ENCODE measurements around the gene RBMS1. TPM values are rescaled to one million over a fixed set of nuclear protein-coding genes. Genes with fewer than 3 reads are reported as not detected.

The RBMS1 gene
- total and polyA plus RNA-seq, 2 of the 4 experiments (the other 2 are of a cell fraction): 43.5 to 64.9 TPM

DNA sequence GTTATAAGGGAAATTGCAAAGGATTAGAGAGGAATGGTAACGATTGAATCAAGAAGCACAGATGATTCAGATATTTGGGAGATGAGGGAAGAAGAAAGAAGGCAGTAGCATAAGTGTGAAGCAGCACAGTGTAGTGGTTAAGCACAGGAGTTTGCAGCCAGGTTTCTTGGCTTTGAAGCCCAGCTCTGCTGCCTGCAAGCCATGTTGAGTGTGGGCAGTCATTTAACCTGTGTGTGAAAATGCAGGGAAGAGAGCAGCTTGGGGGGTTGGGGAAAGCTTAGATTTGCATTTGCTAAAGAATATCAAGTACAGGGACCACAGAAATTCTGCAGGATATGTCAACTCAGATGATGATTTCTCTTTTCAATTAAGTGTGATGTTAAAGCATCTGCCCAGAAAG is 21.5 kb upstream of the RBMS1 start:
- no peaks in the 10 kb centered on the region for H3K36me3 ChIP-seq (ENCODE audit: control insufficient read depth, insufficient read depth, low read length)
- H4K91ac ChIP-seq (ENCODE audit: insufficient read depth, low read depth, low read length): no peak overlapping the region
- H2AK9ac ChIP-seq (replicated peaks; ENCODE audit: low read depth, low read length, poor library complexity): peak overlapping the region; percentile 34
- DNase-seq: no peak
- no peak overlapping the region for H3K14ac ChIP-seq (replicated peaks; ENCODE audit: low read depth, low read length)
- no peak overlapping the region for H2BK5ac ChIP-seq (ENCODE audit: low read depth, low read length, poor library complexity, severe bottlenecking)
- H4K20me1 ChIP-seq (ENCODE audit: insufficient read depth, low read length): no peaks in the 10 kb centered on the region
- no peak overlapping the region; the same call in 1 of the 2 replicates for H2BK20ac ChIP-seq (ENCODE audit: low read depth, low read length)
- H3K56ac ChIP-seq (ENCODE audit: extremely low read depth, insufficient read depth, low read length): no peak overlapping the region
- no peak overlapping the region for H2AK5ac ChIP-seq (ENCODE audit: low read depth, low read length)
- H2AFZ ChIP-seq (replicated peaks; ENCODE audit: low read length, poor library complexity): no peak overlapping the region
- H3K9me3 ChIP-seq (ENCODE audit: control insufficient read depth, insufficient read depth, low read length): no peaks in the 10 kb centered on the region
- CTCF ChIA-PET: no interaction called here
- no peak overlapping the region for H3K18ac ChIP-seq (ENCODE audit: low read depth, low read length)
- H3K27ac ChIP-seq (ENCODE audit: insufficient read depth, low read length): no peak overlapping the region
- dilution Hi-C loops (cut with HindIII; ENCODE audit: low sequenced_read_pairs, unreplicated experiment) (no loop called here), intact Hi-C loops (cut with micrococcal nuclease) (no loop called here), in situ Hi-C loops (cut with MboI; ENCODE audit: low sequenced_read_pairs) (no loop called here)
- H2BK120ac ChIP-seq (ENCODE audit: low read depth, low read length): no peak overlapping the region
- H3K9ac ChIP-seq (ENCODE audit: low read depth, low read length): no peak overlapping the region
- POLR2A ChIA-PET (ENCODE audit: unreplicated experiment): no interaction called here
- no peak overlapping the region for H3K4ac ChIP-seq (ENCODE audit: low read depth, low read length)
- no peaks in the 10 kb centered on the region for H3K79me1 ChIP-seq (ENCODE audit: low read depth in 1 of 2, low read length in 2 of 2)
- TF ChIP-seq CEBPB (IDR thresholded peaks at IDR 0.05; ENCODE audit: low read depth, low read length) (no peak), FOS (IDR thresholded peaks at IDR 0.05; ENCODE audit: low read depth, low read length) (no peak), MAFK (IDR thresholded peaks at IDR 0.05; ENCODE audit: low read depth, low read length) (no peak), SMC3 (IDR thresholded peaks at IDR 0.05; ENCODE audit: low read depth, low read length) (no peak), CHD1 (IDR thresholded peaks at IDR 0.05; ENCODE audit: low read depth, low read length) (no peak), RAD21 (IDR thresholded peaks at IDR 0.05; ENCODE audit: low read length) (no peak), RCOR1 (IDR thresholded peaks at IDR 0.05; ENCODE audit: insufficient replicate concordance, low read length) (no peak), MAZ (IDR thresholded peaks at IDR 0.05; ENCODE audit: borderline replicate concordance, low read depth, low read length) (no peak), RFX5 (IDR thresholded peaks at IDR 0.05; ENCODE audit: low read depth, low read length) (no peak), POLR2A (IDR thresholded peaks at IDR 0.05; ENCODE audit: low read depth, low read length) (no peak), BHLHE40 (IDR thresholded peaks at IDR 0.05; ENCODE audit: low read depth, low read length) (no peak), NFE2L2 (IDR thresholded peaks at IDR 0.05; ENCODE audit: low read depth, low read length) (no peak), MXI1 (IDR thresholded peaks at IDR 0.05; ENCODE audit: borderline replicate concordance, low read depth, low read length) (no peak)
- TF ChIP-seq, protein P1, sequence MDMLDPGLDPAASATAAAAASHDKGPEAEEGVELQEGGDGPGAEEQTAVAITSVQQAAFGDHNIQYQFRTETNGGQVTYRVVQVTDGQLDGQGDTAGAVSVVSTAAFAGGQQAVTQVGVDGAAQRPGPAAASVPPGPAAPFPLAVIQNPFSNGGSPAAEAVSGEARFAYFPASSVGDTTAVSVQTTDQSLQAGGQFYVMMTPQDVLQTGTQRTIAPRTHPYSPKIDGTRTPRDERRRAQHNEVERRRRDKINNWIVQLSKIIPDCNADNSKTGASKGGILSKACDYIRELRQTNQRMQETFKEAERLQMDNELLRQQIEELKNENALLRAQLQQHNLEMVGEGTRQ (IDR thresholded peaks at IDR 0.05; ENCODE audit: low read depth, low read length): no peak
- TF ChIP-seq, protein P2, sequence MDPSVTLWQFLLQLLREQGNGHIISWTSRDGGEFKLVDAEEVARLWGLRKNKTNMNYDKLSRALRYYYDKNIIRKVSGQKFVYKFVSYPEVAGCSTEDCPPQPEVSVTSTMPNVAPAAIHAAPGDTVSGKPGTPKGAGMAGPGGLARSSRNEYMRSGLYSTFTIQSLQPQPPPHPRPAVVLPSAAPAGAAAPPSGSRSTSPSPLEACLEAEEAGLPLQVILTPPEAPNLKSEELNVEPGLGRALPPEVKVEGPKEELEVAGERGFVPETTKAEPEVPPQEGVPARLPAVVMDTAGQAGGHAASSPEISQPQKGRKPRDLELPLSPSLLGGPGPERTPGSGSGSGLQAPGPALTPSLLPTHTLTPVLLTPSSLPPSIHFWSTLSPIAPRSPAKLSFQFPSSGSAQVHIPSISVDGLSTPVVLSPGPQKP (IDR thresholded peaks at IDR 0.05; ENCODE audit: borderline replicate concordance, low read depth, low read length): no peak
- TF ChIP-seq, protein P3, sequence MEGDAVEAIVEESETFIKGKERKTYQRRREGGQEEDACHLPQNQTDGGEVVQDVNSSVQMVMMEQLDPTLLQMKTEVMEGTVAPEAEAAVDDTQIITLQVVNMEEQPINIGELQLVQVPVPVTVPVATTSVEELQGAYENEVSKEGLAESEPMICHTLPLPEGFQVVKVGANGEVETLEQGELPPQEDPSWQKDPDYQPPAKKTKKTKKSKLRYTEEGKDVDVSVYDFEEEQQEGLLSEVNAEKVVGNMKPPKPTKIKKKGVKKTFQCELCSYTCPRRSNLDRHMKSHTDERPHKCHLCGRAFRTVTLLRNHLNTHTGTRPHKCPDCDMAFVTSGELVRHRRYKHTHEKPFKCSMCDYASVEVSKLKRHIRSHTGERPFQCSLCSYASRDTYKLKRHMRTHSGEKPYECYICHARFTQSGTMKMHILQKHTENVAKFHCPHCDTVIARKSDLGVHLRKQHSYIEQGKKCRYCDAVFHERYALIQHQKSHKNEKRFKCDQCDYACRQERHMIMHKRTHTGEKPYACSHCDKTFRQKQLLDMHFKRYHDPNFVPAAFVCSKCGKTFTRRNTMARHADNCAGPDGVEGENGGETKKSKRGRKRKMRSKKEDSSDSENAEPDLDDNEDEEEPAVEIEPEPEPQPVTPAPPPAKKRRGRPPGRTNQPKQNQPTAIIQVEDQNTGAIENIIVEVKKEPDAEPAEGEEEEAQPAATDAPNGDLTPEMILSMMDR (conservative IDR thresholded peaks at IDR 0.05; ENCODE audit: low read depth, low read length): no peak
- no peak overlapping the region for H4K5ac ChIP-seq (ENCODE audit: low read depth, low read length)
- no peak overlapping the region for H3K4me3 ChIP-seq (ENCODE audit: insufficient read depth, low read depth, low read length)
- H4K8ac ChIP-seq (ENCODE audit: low read depth in 2 of 2, low read length in 2 of 2): no peak overlapping the region
- H3K4me2 ChIP-seq (ENCODE audit: low read depth, low read length): no peak overlapping the region
- no peaks in the 10 kb centered on the region for H3K4me1 ChIP-seq (ENCODE audit: control insufficient read depth, insufficient read depth, low read length)
- H3K23ac ChIP-seq (ENCODE audit: low read depth, low read length): no peak overlapping the region
- no peak overlapping the region for H2BK15ac ChIP-seq (ENCODE audit: low read depth, low read length)
- no peak for ATAC-seq (ENCODE audit: low read depth)
- H3K27me3 ChIP-seq (ENCODE audit: control insufficient read depth, insufficient read depth, low read length): no peaks in the 10 kb centered on the region
- no peaks in the 10 kb centered on the region; the same call in 1 of the 2 replicates for H3K9me1 ChIP-seq (ENCODE audit: insufficient read depth, low read length)
- WGBS, 2 experiments (ENCODE audit: extremely low coverage in 2 of 2, insufficient read length in 1 of 2): no CpG with 5 or more reads among the region's 1 CpG
- BruUV-seq (replicated peaks): no TSS peak

Data from IMR-90 (cell line).